ENCODE results near the gene MAP3K15. TPM values are rescaled to one million over a fixed set of nuclear protein-coding genes. Genes with fewer than 3 reads are reported as not detected.

The MAP3K15 gene
- total RNA-seq, 2 donors from 2014 or later, result 0.48 to 7.1 TPM

DNA sequence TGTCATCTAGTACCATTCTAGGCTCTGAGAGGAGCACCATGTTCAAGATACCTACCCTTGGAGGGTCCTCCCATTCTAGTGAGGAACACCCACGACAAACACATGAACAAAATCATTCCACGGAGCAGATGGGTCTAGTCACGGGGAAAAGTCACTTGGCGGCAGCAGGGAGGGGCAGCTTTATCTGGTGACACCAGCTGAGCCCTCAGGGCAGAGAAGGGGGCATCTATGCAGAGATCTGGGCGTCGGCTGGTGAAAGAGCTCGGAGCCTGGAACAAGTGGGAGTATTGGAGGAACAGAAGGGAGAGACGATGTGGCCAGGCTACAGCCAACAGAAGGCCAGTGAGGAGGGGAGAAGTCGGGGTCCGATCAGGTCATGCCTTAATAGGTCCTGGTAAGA, 183.5 kb downstream of the MAP3K15 start:
- Mint-ChIP-seq H3K27me3 (no peaks in the 10 kb centered on the region), H3K36me3 (ENCODE audit: low read depth) (no peaks in the 10 kb centered on the region), H3K4me1 (no peaks in the 10 kb centered on the region), H3K27ac (no peak overlapping the region), H3K4me3 (no peak overlapping the region), H3K9me3 (peaks cover 4% of the 10 kb centered on the region)
- ATAC-seq (replicated peaks), result no peak

DNA sequence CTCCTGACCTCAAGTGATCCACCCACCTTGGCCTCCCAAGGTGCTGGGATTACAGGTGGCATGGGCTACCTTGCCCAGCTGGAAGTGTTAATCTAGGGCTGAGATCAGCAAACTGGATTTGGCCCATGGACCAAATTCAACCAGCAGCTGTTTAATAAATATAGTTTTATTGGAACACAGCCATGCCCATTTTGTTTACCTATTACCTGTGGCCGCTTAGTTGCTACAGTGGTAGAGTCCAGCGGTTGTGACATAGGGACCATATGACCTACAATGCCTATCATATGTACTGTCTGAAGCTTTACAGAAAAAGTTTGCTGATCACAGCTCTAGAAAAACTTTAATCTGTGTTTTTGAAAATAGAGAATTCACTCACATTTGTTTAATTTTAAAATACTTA, 188.7 kb downstream of the MAP3K15 start:
- no peak overlapping the region for H3K27ac Mint-ChIP-seq
- H3K4me3 Mint-ChIP-seq, result no peak overlapping the region
- no peak for ATAC-seq (replicated peaks)
- no peaks in the 10 kb centered on the region for H3K4me1 Mint-ChIP-seq
- no peaks in the 10 kb centered on the region for H3K36me3 Mint-ChIP-seq (ENCODE audit: low read depth)
- H3K9me3 Mint-ChIP-seq, result no peaks in the 10 kb centered on the region
- peaks cover 2% of the 10 kb centered on the region for H3K27me3 Mint-ChIP-seq

Other genes starting within 250 kb of the MAP3K15 start
- 100 to 1,000 TPM in 1 of 2 donors, 10 to 100 TPM in 1; 89.1 to 178 TPM for gene PDHA1, start 171.6 kb downstream of the MAP3K15 start, total RNA-seq

All from activated T-helper 17 cell treated with anti-CD3 and anti-CD28 coated beads, Interleukin-2, amount 50 U/mL, for 72 hours (primary cell).